IPS-20b (cell line): Measurements from ENCODE around the gene CHST9.
"Not testable (repeated sequence)": the region's sequence is repeated elsewhere in the genome, so short reads cannot be mapped to it uniquely, and the experiment has no call there.

Source experiments
- H3K27ac ChIP-seq: one replicate; pipeline ENCODE4 v1.5.1; 2013; ENCODE audit warnings: low read length
- H3K27me3 ChIP-seq: 2 replicates; pipeline ENCODE4 v1.6.1; 2013; ENCODE audit warnings: mild to moderate bottlenecking, low read length, inconsistent platforms; ENCODE audit not compliant: insufficient read depth
- H3K36me3 ChIP-seq: 2 replicates; pipeline ENCODE4 v1.6.1; 2013; ENCODE audit warnings: low read depth, mild to moderate bottlenecking, inconsistent platforms, low read length, moderate library complexity; ENCODE audit not compliant: insufficient read depth
- H3K4me1 ChIP-seq: 2 replicates; pipeline ENCODE4 v1.6.1; 2013; ENCODE audit warnings: mild to moderate bottlenecking, control low read depth, inconsistent platforms, low read length, moderate library complexity; ENCODE audit not compliant: insufficient read depth
- H3K4me3 ChIP-seq: 2 replicates; pipeline ENCODE4 v1.5.1; 2013; ENCODE audit warnings: mild to moderate bottlenecking, low read length, inconsistent platforms
- H3K9ac ChIP-seq: 2 replicates; pipeline ENCODE4 v1.6.1; 2013; ENCODE audit warnings: low read depth, mild to moderate bottlenecking, inconsistent platforms, low read length, moderate library complexity
- H3K9me3 ChIP-seq: 2 replicates; pipeline ENCODE4 v1.6.1; 2013; ENCODE audit warnings: mild to moderate bottlenecking, low read depth, low read length, inconsistent platforms; ENCODE audit not compliant: insufficient read depth

CHST9 gene

GRCh38 chr18:26993568-26993967, 191.5 kb downstream of the CHST9 start:
- H3K4me3 ChIP-seq, result no peak overlapping the region
- no peaks in the 10 kb centered on the region for H3K36me3 ChIP-seq
- H3K27me3 ChIP-seq, result no peaks in the 10 kb centered on the region
- no peak overlapping the region for H3K27ac ChIP-seq
- no peak overlapping the region for H3K9ac ChIP-seq
- H3K9me3 ChIP-seq, result no peaks in the 10 kb centered on the region; the same call in 1 of the 2 replicates
- no peaks in the 10 kb centered on the region for H3K4me1 ChIP-seq

- Histone ChIP-seq H3K36me3 (no peaks in the 10 kb centered on the region), H3K27ac (no peak overlapping the region), H3K4me1 (no peaks in the 10 kb centered on the region), H3K27me3 (no peaks in the 10 kb centered on the region), H3K9me3 (no peaks in the 10 kb centered on the region; the same call in 1 of the 2 replicates), H3K4me3 (no peak overlapping the region), H3K9ac (no peak overlapping the region)
Measured at GRCh38 chr18:26992926-26993325, 192.2 kb downstream of the CHST9 start.

DNA sequence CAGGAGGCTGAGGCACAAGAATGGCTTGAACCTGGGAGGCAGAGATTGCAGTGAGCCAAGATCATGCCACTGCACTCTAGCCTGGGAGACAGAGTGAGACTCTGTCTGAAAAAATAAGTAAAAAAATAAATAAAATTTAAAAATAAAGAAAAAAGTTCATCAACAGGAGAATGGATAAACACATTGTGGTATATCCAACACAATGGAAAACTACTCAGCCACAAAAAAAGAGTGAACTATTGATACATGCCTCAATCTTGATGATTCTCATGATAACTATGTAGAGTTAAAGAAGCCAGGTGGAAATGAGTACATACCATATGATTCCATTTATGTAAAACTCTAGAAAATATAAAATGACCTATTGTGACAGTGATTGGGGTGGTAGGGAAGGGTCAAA, 195.3 kb downstream of the CHST9 start:
- no peak overlapping the region for H3K4me3 ChIP-seq
- no peaks in the 10 kb centered on the region for H3K4me1 ChIP-seq
- H3K27me3 ChIP-seq, result no peaks in the 10 kb centered on the region
- no peaks in the 10 kb centered on the region for H3K36me3 ChIP-seq
- no peaks in the 10 kb centered on the region; the same call in 1 of the 2 replicates for H3K9me3 ChIP-seq
- H3K27ac ChIP-seq, result no peak overlapping the region
- no peak overlapping the region for H3K9ac ChIP-seq

GRCh38 chr18:26981360-26982082, 203.6 kb downstream of the CHST9 start:
- H3K4me1 ChIP-seq, result no peaks in the 10 kb centered on the region
- H3K27ac ChIP-seq, result no peak overlapping the region
- H3K9ac ChIP-seq, result no peak overlapping the region
- H3K36me3 ChIP-seq, result no peaks in the 10 kb centered on the region
- H3K9me3 ChIP-seq, result no peaks in the 10 kb centered on the region
- no peaks in the 10 kb centered on the region for H3K27me3 ChIP-seq
- H3K4me3 ChIP-seq, result no peak overlapping the region

DNA sequence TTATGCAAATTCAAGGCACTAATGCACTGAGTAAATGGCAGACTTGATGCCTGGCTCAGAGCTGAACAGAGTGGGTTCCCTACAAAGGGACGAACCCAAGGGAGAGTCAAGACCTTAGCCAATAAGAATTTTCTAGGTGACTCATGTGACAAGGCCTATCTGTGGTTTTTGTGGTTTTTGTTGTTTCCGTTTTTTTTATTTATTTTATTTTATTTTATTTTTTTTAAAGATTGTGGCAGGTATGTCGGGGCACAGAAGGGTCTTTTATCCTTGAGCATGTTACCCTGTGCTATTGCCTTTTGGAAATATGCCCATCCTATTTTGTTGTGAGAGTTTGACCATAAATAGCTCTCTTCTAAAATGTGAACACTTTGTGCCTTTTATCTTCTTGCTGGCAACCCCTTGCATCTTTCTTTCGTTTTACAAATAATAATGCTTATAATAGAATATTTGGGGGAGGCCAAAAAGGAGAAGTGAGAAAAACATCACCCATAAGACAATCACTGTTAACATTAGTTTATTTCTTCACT, 206.2 kb downstream of the CHST9 start:
- no peak overlapping the region for H3K4me3 ChIP-seq
- no peaks in the 10 kb centered on the region for H3K27me3 ChIP-seq
- no peaks in the 10 kb centered on the region for H3K4me1 ChIP-seq
- no peak overlapping the region for H3K27ac ChIP-seq
- no peak overlapping the region for H3K9ac ChIP-seq
- no peaks in the 10 kb centered on the region for H3K9me3 ChIP-seq
- H3K36me3 ChIP-seq, result no peaks in the 10 kb centered on the region

DNA sequence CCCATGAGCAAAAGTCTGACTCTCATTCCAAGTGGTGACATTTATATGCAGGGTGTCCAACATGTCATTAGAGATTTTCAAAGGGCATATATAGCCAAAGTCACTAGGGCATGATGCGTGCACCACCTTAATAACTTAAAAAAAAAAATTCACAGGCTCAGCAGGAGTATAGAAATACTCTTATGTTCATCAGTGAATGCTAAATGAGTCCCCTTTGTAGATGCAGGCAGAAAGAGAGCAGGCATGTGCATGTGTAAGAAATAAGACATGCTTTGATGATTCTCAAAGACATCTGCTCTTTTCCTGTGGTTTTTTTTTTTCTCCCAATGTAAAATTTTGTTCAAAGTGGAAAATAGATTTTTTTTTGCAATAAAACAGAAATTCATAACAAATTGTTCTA, 207.3 kb downstream of the CHST9 start:
- Histone ChIP-seq H3K9me3 (no peaks in the 10 kb centered on the region), H3K27ac (no peak overlapping the region), H3K4me1 (no peaks in the 10 kb centered on the region), H3K27me3 (no peaks in the 10 kb centered on the region), H3K36me3 (no peaks in the 10 kb centered on the region), H3K4me3 (no peak overlapping the region), H3K9ac (no peak overlapping the region)

DNA sequence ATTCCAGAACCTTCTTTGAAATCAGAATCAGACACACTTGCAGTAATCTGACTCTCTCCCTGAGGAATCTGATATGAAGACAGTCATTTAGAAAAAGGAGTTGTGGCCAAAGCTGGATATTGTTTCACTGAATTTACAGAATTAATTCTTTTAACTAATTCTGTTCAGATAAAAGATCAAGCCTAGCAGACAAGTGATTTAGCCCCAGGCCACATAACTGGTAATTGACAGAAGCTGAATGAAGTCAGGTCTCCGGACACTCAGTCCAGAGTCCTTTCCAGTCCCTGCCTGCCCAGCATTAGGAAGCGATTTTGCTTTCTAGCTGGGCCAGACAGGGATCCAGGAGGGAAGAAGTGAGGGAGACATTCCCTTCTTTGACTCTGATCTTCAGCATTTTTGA, 208.9 kb downstream of the CHST9 start:
- H3K9ac ChIP-seq, result no peak overlapping the region; the same call in 1 of the 2 replicates
- H3K27ac ChIP-seq, result no peak overlapping the region

DNA sequence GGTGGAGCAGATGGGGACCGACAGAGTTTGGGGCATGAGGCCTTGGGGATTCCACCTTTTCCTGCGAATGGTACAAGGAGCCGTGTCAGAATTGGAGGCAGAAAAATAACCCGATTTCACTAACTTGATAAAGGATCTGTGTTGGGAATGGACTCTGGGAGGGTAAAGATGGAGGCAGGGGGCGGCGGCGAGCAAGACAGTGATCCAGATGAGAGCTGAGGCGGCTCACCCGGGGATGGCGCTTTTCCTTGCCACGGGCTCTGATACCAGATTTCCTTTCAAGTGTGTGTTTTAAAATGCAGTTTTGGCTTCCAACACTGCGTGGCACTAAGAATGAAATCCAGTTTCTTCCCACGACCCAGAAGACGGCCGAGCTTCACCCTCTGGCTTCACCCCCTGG, 212.6 kb downstream of the CHST9 start:
- H3K9ac ChIP-seq, H3K4me1 ChIP-seq, H3K4me3 ChIP-seq, H3K27me3 ChIP-seq, H3K27ac ChIP-seq, H3K9me3 ChIP-seq, H3K36me3 ChIP-seq: not testable (repeated sequence)

More for the DNA sequence above, 208.9 kb downstream of the CHST9 start:
- Histone ChIP-seq H3K4me3 (no peak overlapping the region), H3K36me3 (no peaks in the 10 kb centered on the region), H3K4me1 (no peaks in the 10 kb centered on the region), H3K27me3 (no peaks in the 10 kb centered on the region), H3K9me3 (no peaks in the 10 kb centered on the region)

- H3K27me3 ChIP-seq, result no peaks in the 10 kb centered on the region
- H3K4me3 ChIP-seq, result no peak overlapping the region
- H3K4me1 ChIP-seq, result no peaks in the 10 kb centered on the region
- H3K27ac ChIP-seq, result no peak overlapping the region
- H3K9ac ChIP-seq, result no peak overlapping the region
- no peaks in the 10 kb centered on the region for H3K9me3 ChIP-seq
- no peaks in the 10 kb centered on the region for H3K36me3 ChIP-seq
Measured at GRCh38 chr18:26971409-26971808, 213.7 kb downstream of the CHST9 start.

DNA sequence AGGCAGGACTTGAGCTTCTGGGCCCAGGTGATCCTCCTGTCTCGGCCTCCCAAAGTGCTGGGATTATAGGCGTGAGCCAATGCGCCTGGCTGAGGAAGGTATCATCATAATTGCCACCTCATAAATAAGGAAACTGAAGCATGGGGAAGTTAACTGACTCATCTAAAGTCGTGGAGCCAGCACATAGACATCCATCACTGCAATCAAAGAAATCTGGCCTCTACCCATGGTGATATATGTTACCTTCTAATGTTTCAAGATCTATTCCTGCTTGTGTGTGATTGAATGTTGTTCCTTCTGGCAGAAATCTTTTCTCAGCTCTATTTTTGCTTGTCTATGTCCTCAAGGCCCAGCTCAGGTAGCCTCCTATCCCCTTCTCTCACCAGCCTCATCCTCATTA, 214.5 kb downstream of the CHST9 start:
- Histone ChIP-seq H3K4me1 (no peaks in the 10 kb centered on the region), H3K9me3 (no peaks in the 10 kb centered on the region), H3K9ac (no peak overlapping the region), H3K27ac (no peak overlapping the region), H3K4me3 (no peak overlapping the region), H3K36me3 (no peaks in the 10 kb centered on the region), H3K27me3 (no peaks in the 10 kb centered on the region)

DNA sequence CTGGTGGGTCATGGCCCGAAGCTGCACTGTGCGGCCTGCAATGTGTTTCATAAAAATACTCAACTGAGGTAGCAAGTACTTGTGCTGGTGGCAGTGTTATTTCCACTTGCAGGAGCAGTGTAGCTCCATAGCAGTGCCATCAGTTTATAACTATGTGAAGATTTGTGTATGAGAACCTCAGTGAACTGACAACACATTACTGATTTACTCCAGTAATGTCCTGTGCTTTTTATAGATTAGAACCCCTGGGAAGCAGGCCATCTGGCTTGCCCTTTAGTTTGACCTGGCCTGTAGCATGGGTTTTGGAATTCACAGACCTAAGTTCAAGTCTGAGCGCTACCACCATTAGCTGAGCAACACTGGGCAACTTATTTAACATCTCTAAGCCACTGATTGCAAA, 219.9 kb downstream of the CHST9 start:
- Histone ChIP-seq H3K27me3 (no peaks in the 10 kb centered on the region), H3K4me3 (no peak overlapping the region), H3K36me3 (no peaks in the 10 kb centered on the region), H3K4me1 (no peaks in the 10 kb centered on the region), H3K27ac (no peak overlapping the region), H3K9ac (no peak overlapping the region), H3K9me3 (no peaks in the 10 kb centered on the region)

DNA sequence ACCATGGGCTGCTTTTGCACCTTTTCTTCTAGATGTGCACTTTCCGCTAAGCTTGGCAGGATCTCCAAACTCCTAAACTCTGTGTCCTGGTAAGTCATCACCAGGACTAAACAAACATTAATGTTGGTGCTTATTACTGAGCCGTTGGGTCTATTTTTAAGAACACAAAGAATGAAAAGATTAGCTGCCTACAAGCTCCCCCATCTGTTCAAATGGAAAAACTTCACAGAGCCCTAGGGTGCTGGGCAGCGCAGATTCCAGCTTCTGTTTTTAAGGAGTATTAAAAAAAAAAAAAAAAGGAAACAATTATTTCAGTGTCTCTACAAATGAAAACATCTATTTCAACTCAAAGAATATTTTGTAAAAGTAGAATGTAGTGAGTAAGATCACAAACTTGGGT, 221.8 kb downstream of the CHST9 start:
- Histone ChIP-seq H3K9ac (no peak overlapping the region), H3K4me1 (no peaks in the 10 kb centered on the region), H3K4me3 (no peak overlapping the region), H3K27ac (no peak overlapping the region), H3K27me3 (no peaks in the 10 kb centered on the region), H3K9me3 (no peaks in the 10 kb centered on the region), H3K36me3 (no peaks in the 10 kb centered on the region)
